Lower lobe of right lung (tissue), 2 donors: ENCODE results near the gene CHD2. TPM values are rescaled to one million over a fixed set of nuclear protein-coding genes. Genes with fewer than 3 reads are reported as not detected.
A peak's percentile ranks its signal among the peaks of the same experiment; 100 is the strongest.

Source experiments
- ATAC-seq, 2 donors: fragments of 200-7000 bp; cut with Tn5 transposase; one replicate each; pipeline ENCODE4 v1.9.1; 2020 to 2022; ENCODE audit warnings: mild to moderate bottlenecking in 2 of 2, moderate library complexity in 2 of 2
- DNase-seq: peaks from one replicate; pipeline ENCODE4 v3.0.0-alpha.2; 2020
- H3K27ac ChIP-seq: fragments of 200-600 bp; one replicate; pipeline ENCODE4 v1.8.0; 2022
- H3K27me3 ChIP-seq: fragments of 200-600 bp; one replicate; pipeline ENCODE4 v1.8.0; 2022; ENCODE audit warnings: low read depth
- H3K36me3 ChIP-seq: fragments of 200-600 bp; one replicate; pipeline ENCODE4 v1.8.0; 2022; ENCODE audit warnings: mild to moderate bottlenecking
- H3K4me1 ChIP-seq: fragments of 200-600 bp; one replicate; pipeline ENCODE4 v1.8.0; 2022
- H3K4me3 ChIP-seq: fragments of 200-600 bp; one replicate; pipeline ENCODE4 v1.8.0; 2022; ENCODE audit warnings: mild to moderate bottlenecking
- H3K9me3 ChIP-seq: fragments of 200-600 bp; one replicate; pipeline ENCODE4 v1.8.0; 2022
- CTCF ChIP-seq: fragments of 200-600 bp; IDR thresholded peaks from one replicate; pipeline ENCODE4 v1.8.0; 2022; ENCODE audit warnings: antibody characterized with exemption, mild to moderate bottlenecking
- intact Hi-C: fragments of 100-400 bp; cut with DNase I; formaldehyde crosslinking; loops from one replicate; pipeline ENCODE4 v1.11.0; 2022
- total RNA-seq: library from RNA; stranded (reverse); fragmentation: NEBNext Ultra II Directional; extraction: Animal tissue kit (Norgen Biotek cat#: 25700); gene quantifications from one replicate; pipeline ENCODE4 v1.2.1, GENCODE V29; 2021
- donor health status: DM: no; HTN: yes; CAD: no; lungs with severe emphysema.

Gene CHD2
- total RNA-seq, 1 donor from 2014 or later, result 158 TPM

GRCh38 chr15:92959219-92959618, 59.1 kb downstream of the CHD2 start:
- DNase-seq (no peak), ATAC-seq (no peak)
- no peaks in the 10 kb centered on the region for H3K27me3 ChIP-seq
- no peaks in the 10 kb centered on the region for H3K9me3 ChIP-seq
- intact Hi-C loops, result no loop called here
- TF ChIP-seq CTCF, result no peak
- H3K36me3 ChIP-seq, result peaks cover 97% of the 10 kb centered on the region
- no peak overlapping the region for H3K27ac ChIP-seq
- H3K4me1 ChIP-seq, result peaks cover 10% of the 10 kb centered on the region
- no peak overlapping the region for H3K4me3 ChIP-seq

- no peak for TF ChIP-seq CTCF
- peaks cover 87% of the 10 kb centered on the region for H3K36me3 ChIP-seq
- DNase-seq, result no peak
- H3K27ac ChIP-seq, result no peak overlapping the region
- no peak overlapping the region for H3K4me3 ChIP-seq
- no peak for ATAC-seq
- intact Hi-C loops, result no loop called here
- no peaks in the 10 kb centered on the region for H3K27me3 ChIP-seq
- peaks cover 11% of the 10 kb centered on the region for H3K4me1 ChIP-seq
- H3K9me3 ChIP-seq, result no peaks in the 10 kb centered on the region
Observed at GRCh38 chr15:92960996-92961681, 61.0 kb downstream of the CHD2 start.

GRCh38 chr15:92962914-92963313, 62.8 kb downstream of the CHD2 start:
- no peak overlapping the region for H3K27ac ChIP-seq
- ATAC-seq, result no peak
- no peaks in the 10 kb centered on the region for H3K9me3 ChIP-seq
- peaks cover 86% of the 10 kb centered on the region for H3K36me3 ChIP-seq
- no peak for TF ChIP-seq CTCF
- intact Hi-C loops, result no loop called here
- H3K4me1 ChIP-seq, result peaks cover 11% of the 10 kb centered on the region
- no peak overlapping the region for H3K4me3 ChIP-seq
- H3K27me3 ChIP-seq, result no peaks in the 10 kb centered on the region
- no peak for DNase-seq

GRCh38 chr15:92963794-92964193, 63.7 kb downstream of the CHD2 start:
- DNase-seq, result no peak
- peaks cover 17% of the 10 kb centered on the region for H3K4me1 ChIP-seq
- no peaks in the 10 kb centered on the region for H3K27me3 ChIP-seq
- peak in 1 of 2 donors; percentile 35 for ATAC-seq
- H3K36me3 ChIP-seq, result peaks cover 87% of the 10 kb centered on the region
- H3K9me3 ChIP-seq, result no peaks in the 10 kb centered on the region
- no peak overlapping the region for H3K27ac ChIP-seq
- H3K4me3 ChIP-seq, result no peak overlapping the region
- no peak for TF ChIP-seq CTCF
- intact Hi-C loops, result no loop called here

GRCh38 chr15:92968926-92969651, 69.0 kb downstream of the CHD2 start:
- no peak for DNase-seq
- ATAC-seq, result peak; percentile 59 to 60
- intact Hi-C loops, result no loop called here
- TF ChIP-seq CTCF, result no peak
- no peaks in the 10 kb centered on the region for H3K9me3 ChIP-seq
- H3K27ac ChIP-seq, result peak overlapping the region; percentile 15
- no peaks in the 10 kb centered on the region for H3K27me3 ChIP-seq
- H3K4me3 ChIP-seq, result no peak overlapping the region
- H3K36me3 ChIP-seq, result peaks cover 84% of the 10 kb centered on the region
- peaks cover 13% of the 10 kb centered on the region for H3K4me1 ChIP-seq
